Endothelial cell of umbilical vein (primary cell): ENCODE results near the gene FRA10AC1. TPM values are rescaled to one million over a fixed set of nuclear protein-coding genes. Genes with fewer than 3 reads are reported as not detected.

Source experiments
- BruUV-seq: library from RNA; stranded (reverse); fragments of 400-500 nt; replicated peaks from 2 replicates; lab custom pipeline; 2021; lab: Mats Ljungman, UMichigan
- CTCF ChIA-PET: fragments of 300-600, 350-600 bp; sonication (Branson Sonifier 250); formaldehyde crosslinking; loops from one replicate; lab custom pipeline; 2021; ENCODE audit warnings: antibody characterized with exemption, inconsistent platforms; lab: Charles Lee
- POLR2A ChIA-PET: fragments of 300-600, 350-600 bp; sonication (Branson Sonifier 250); formaldehyde crosslinking; loops from one replicate; lab custom pipeline; 2021; ENCODE audit warnings: antibody characterized with exemption, inconsistent platforms; lab: Charles Lee
- DNase-seq: peaks from one replicate; pipeline ENCODE4 v3.0.0-alpha.2; 2011; ENCODE audit warnings: low read depth, low spot score
- FAIRE-seq: peaks from 2 replicates; lab custom pipeline; 2011; peaks lifted over from hg19 to GRCh38; lab: Jason Lieb, UNC
- H2AFZ ChIP-seq: 2 replicates; pipeline ENCODE4 v1.6.0; 2012; ENCODE audit warnings: low read depth, low read length, control low read depth, inconsistent platforms
- H3K27ac ChIP-seq: 2 replicates; pipeline ENCODE4 v1.5.1; 2011; ENCODE audit warnings: low read depth, mild to moderate bottlenecking, control low read depth, low read length, moderate library complexity; ENCODE audit not compliant: insufficient read depth
- H3K27me3 ChIP-seq, 2 experiments: 2 replicates each; pipeline versions ENCODE4 v1.6.0 to v1.6.1; 2011; ENCODE audit warnings: low read length in 2 of 2, mixed read lengths in 1 of 2; ENCODE audit not compliant: control insufficient read depth in 2 of 2, insufficient read depth in 2 of 2
- H3K36me3 ChIP-seq, 2 experiments: 2 replicates in 1 of 2; 3 replicates in 1 of 2; pipeline ENCODE4 v1.5.1; 2011; ENCODE audit warnings: low read length in 2 of 2, mild to moderate bottlenecking in 1 of 2, moderate library complexity in 1 of 2; ENCODE audit not compliant: control insufficient read depth in 2 of 2, insufficient read depth in 2 of 2; ENCODE audit errors: extremely low read depth in 1 of 2
- H3K4me1 ChIP-seq: 3 replicates; pipeline ENCODE4 v1.5.1; 2011; ENCODE audit warnings: mild to moderate bottlenecking, low read length; ENCODE audit not compliant: control insufficient read depth, insufficient read depth; ENCODE audit errors: extremely low read depth
- H3K4me2 ChIP-seq: 2 replicates; pipeline ENCODE4 v1.6.1; 2011; ENCODE audit warnings: low read length, control low read depth, mixed read lengths; ENCODE audit not compliant: insufficient read depth
- H3K4me3 ChIP-seq, 3 experiments: fragments of 200-600 bp in 1 of 3; sonication (generic), shearing (Covaris generic) in 1 of 3; replicated peaks in 1 of 3; 2 replicates each; pipeline ENCODE4 v1.5.1; 2011 to 2016; ENCODE audit warnings: control low read depth in 3 of 3, low read length in 3 of 3, mild to moderate bottlenecking in 2 of 3, inconsistent platforms in 1 of 3, low read depth in 1 of 3, moderate library complexity in 1 of 3; ENCODE audit not compliant: insufficient read depth in 1 of 3
- H3K79me2 ChIP-seq: 2 replicates; pipeline ENCODE4 v1.6.0; 2012; ENCODE audit warnings: low read length, inconsistent platforms; ENCODE audit not compliant: control insufficient read depth, insufficient read depth
- H3K9ac ChIP-seq: replicated peaks from 2 replicates; pipeline ENCODE3; 2011; ENCODE audit warnings: low read length, control low read depth; ENCODE audit not compliant: insufficient read depth; ENCODE audit errors: extremely low read depth
- H3K9me1 ChIP-seq: replicated peaks from 3 replicates; pipeline ENCODE4 v1.6.0; 2011; ENCODE audit warnings: mild to moderate bottlenecking, low read length; ENCODE audit not compliant: control insufficient read depth, insufficient read depth; ENCODE audit errors: extremely low read depth
- H3K9me3 ChIP-seq: replicated peaks from 2 replicates; pipeline ENCODE4 v1.5.1; 2012; ENCODE audit warnings: low read length, inconsistent platforms; ENCODE audit not compliant: control insufficient read depth, insufficient read depth
- H4K20me1 ChIP-seq: replicated peaks from 2 replicates; pipeline ENCODE3; 2011; ENCODE audit warnings: mild to moderate bottlenecking, low read length; ENCODE audit not compliant: control insufficient read depth, insufficient read depth; ENCODE audit errors: extremely low read depth
- EZH2 ChIP-seq: IDR thresholded peaks from 2 replicates; pipeline ENCODE4 v1.6.1; 2012; ENCODE audit warnings: borderline replicate concordance, low read depth, mild to moderate bottlenecking, moderate library complexity, low read length, inconsistent platforms; ENCODE audit not compliant: severe bottlenecking
- FOS ChIP-seq: IDR thresholded peaks from 2 replicates; pipeline ENCODE4 v1.6.1; 2011; ENCODE audit warnings: mild to moderate bottlenecking, low read length, moderate library complexity, borderline replicate concordance; ENCODE audit not compliant: insufficient read depth
- GATA2 ChIP-seq: IDR thresholded peaks from 2 replicates; pipeline ENCODE4 v1.7.0; 2011; ENCODE audit warnings: low read depth, mild to moderate bottlenecking, moderate library complexity, mixed read lengths, low read length; ENCODE audit not compliant: insufficient read length, insufficient read depth
- JUN ChIP-seq: IDR thresholded peaks from 2 replicates; pipeline ENCODE4 v1.6.1; 2011; ENCODE audit warnings: borderline replicate concordance, low read depth; ENCODE audit not compliant: insufficient read length, insufficient read depth
- MYC ChIP-seq: IDR thresholded peaks from one replicate; pipeline ENCODE4 v1.6.1; 2011; ENCODE audit warnings: mild to moderate bottlenecking, low read depth, low read length
- POLR2A ChIP-seq: IDR thresholded peaks from 2 replicates; pipeline ENCODE4 v1.6.1; 2012; ENCODE audit warnings: low read depth, mild to moderate bottlenecking, control low read depth, low read length
- POLR2AphosphoS5 ChIP-seq: IDR thresholded peaks from 2 replicates; pipeline ENCODE4 v1.6.1; 2012; ENCODE audit warnings: low read depth, mild to moderate bottlenecking, control low read depth, low read length, moderate library complexity; ENCODE audit not compliant: insufficient read depth
- dilution Hi-C: fragments of 300-500 bp; cut with MboI; formaldehyde crosslinking; loops from one replicate; pipeline ENCODE4 v1.15.0; 2019; ENCODE audit warnings: low sequenced_read_pairs; ENCODE audit not compliant: extremely low pct_ligation_motif_present
- intact Hi-C: fragments of 100-400 bp; cut with micrococcal nuclease; formaldehyde crosslinking; loops from one replicate; pipeline ENCODE4 v1.10.0; 2022
- polyA plus RNA-seq, 4 experiments: library from polyadenylated mRNA; depleted of rRNA in 3 of 4; stranded (reverse) in 3 of 4; unstranded in 1 of 4; fragments of >200 nt; gene quantifications; 2 replicates each; pipeline versions ENCODE4 v1.2.1 to v1.2.3, GENCODE V29; 2011 to 2012; ENCODE audit warnings: missing spikeins in 1 of 4
- total RNA-seq: library from RNA; stranded (reverse); gene quantifications from 2 replicates; pipeline ENCODE4 v1.2.3, GENCODE V29; 2021
- TF ChIP-seq, protein P1 (sequence below): IDR thresholded peaks from 2 replicates; pipeline ENCODE4 v1.6.1; 2011; ENCODE audit not compliant: insufficient read depth, insufficient read length
- TF ChIP-seq, protein P2 (sequence below), 2 donors: IDR thresholded peaks; 1 replicate in 1 of 2; 2 replicates in 1 of 2; pipeline ENCODE4 v1.5.1; 2011; ENCODE audit warnings: low read length in 2 of 2, mild to moderate bottlenecking in 2 of 2, moderate library complexity in 2 of 2, control low read depth in 1 of 2, inconsistent platforms in 1 of 2, low read depth in 1 of 2; ENCODE audit not compliant: insufficient read depth in 1 of 2; ENCODE audit errors: extremely low read depth in 1 of 2

The FRA10AC1 gene
- total and polyA plus RNA-seq, 2 donors (not counting 3 experiments of a cell fraction or from before 2014, with no cell fraction given): 4.0 to 24.4 TPM

DNA sequence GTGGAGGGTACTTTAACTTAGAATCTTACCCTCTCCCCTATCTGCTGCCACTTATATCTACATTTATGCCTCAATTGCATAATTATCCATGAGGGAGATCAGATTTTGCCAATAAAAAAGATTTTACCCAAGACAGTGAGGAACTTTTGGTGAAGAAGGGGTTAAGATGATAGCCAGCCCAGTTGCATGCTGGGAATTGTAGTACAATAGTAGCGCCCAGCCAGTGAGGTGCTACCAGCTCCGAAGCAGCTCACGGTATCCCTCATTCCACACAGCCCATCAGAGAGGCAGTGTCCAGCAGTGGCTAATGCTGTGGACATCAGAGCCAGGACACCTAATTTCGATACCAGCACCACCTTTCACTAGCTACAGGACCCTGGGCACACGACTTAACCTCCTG is 49.4 kb upstream of the FRA10AC1 start:
- H3K79me2 ChIP-seq: no peaks in the 10 kb centered on the region
- H3K27ac ChIP-seq: no peak overlapping the region
- H3K4me1 ChIP-seq: no peaks in the 10 kb centered on the region
- H4K20me1 ChIP-seq: no peaks in the 10 kb centered on the region
- no peak overlapping the region for H3K4me3 ChIP-seq
- no peaks in the 10 kb centered on the region for H3K36me3 ChIP-seq
- no TSS peak for BruUV-seq
- intact Hi-C loops (no loop called here), dilution Hi-C loops (no loop called here)
- no peak overlapping the region for H3K4me2 ChIP-seq
- ChIA-PET CTCF (no interaction called here), POLR2A (no interaction called here)
- peak; percentile 12 for DNase-seq
- no peak overlapping the region for H2AFZ ChIP-seq
- H3K9ac ChIP-seq: no peak overlapping the region
- H3K9me3 ChIP-seq: no peaks in the 10 kb centered on the region
- no peaks in the 10 kb centered on the region for H3K9me1 ChIP-seq
- TF ChIP-seq GATA2 (no peak), JUN (no peak), POLR2A (no peak), EZH2 (no peak), POLR2AphosphoS5 (no peak), MYC (no peak)
- TF ChIP-seq, protein P1, sequence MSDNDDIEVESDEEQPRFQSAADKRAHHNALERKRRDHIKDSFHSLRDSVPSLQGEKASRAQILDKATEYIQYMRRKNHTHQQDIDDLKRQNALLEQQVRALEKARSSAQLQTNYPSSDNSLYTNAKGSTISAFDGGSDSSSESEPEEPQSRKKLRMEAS: no peak
- peaks cover 5% of the 10 kb centered on the region in 2 experiments for H3K27me3 ChIP-seq
- peak; percentile 4 for FAIRE-seq

DNA sequence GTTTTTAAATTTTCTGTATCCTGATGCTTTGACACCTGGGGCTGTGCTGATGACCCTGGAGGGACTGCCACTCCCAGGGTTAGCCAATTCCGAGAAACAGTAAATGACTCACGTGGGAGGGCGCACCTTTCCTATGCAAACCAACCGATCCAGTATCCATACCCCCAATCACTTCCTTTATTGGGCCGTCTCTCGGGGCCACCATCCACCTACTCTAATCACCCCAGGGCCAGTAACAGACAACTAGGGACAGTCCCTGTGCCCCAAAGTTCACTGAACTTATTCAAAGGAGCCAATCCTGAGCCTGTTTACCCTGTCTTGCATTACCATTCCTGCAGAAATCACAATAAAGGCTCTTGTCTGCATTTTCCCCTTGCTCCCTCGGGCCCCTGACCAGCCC is 48.7 kb upstream of the FRA10AC1 start:
- TF ChIP-seq MYC: no peak
- TF ChIP-seq, protein P1: no peak
- no peak for TF ChIP-seq FOS
- TF ChIP-seq POLR2A: no peak
- TF ChIP-seq JUN: no peak
- TF ChIP-seq EZH2: no peak
- no peak for TF ChIP-seq POLR2AphosphoS5
- no peak for TF ChIP-seq GATA2
- TF ChIP-seq, protein P2, sequence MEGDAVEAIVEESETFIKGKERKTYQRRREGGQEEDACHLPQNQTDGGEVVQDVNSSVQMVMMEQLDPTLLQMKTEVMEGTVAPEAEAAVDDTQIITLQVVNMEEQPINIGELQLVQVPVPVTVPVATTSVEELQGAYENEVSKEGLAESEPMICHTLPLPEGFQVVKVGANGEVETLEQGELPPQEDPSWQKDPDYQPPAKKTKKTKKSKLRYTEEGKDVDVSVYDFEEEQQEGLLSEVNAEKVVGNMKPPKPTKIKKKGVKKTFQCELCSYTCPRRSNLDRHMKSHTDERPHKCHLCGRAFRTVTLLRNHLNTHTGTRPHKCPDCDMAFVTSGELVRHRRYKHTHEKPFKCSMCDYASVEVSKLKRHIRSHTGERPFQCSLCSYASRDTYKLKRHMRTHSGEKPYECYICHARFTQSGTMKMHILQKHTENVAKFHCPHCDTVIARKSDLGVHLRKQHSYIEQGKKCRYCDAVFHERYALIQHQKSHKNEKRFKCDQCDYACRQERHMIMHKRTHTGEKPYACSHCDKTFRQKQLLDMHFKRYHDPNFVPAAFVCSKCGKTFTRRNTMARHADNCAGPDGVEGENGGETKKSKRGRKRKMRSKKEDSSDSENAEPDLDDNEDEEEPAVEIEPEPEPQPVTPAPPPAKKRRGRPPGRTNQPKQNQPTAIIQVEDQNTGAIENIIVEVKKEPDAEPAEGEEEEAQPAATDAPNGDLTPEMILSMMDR (IDR thresholded peaks at IDR 0.05; ENCODE audit: extremely low read depth in 1 of 2, insufficient read depth in 1 of 2, low read depth in 1 of 2, low read length in 2 of 2): no peak
- H4K20me1 ChIP-seq: no peaks in the 10 kb centered on the region
- DNase-seq (no peak), FAIRE-seq (no peak)
- H3K4me1 ChIP-seq: no peaks in the 10 kb centered on the region
- no peak overlapping the region for H3K4me3 ChIP-seq
- H3K27ac ChIP-seq: no peak overlapping the region
- no peak overlapping the region for H3K4me2 ChIP-seq
- H3K36me3 ChIP-seq: no peaks in the 10 kb centered on the region
- no peak overlapping the region for H3K9ac ChIP-seq
- no peak overlapping the region for H2AFZ ChIP-seq
- H3K9me3 ChIP-seq: no peaks in the 10 kb centered on the region
- intact Hi-C loops (no loop called here), dilution Hi-C loops (no loop called here)
- CTCF ChIA-PET: no interaction called here
- no TSS peak for BruUV-seq
- POLR2A ChIA-PET: no interaction called here
- no peaks in the 10 kb centered on the region for H3K79me2 ChIP-seq
- no peaks in the 10 kb centered on the region for H3K9me1 ChIP-seq
- H3K27me3 ChIP-seq: peaks cover 2 to 5% of the 10 kb centered on the region in 2 experiments
